ENCODE results near the gene TMEM272.
"Not testable (repeated sequence)": the region's sequence is repeated elsewhere in the genome, so short reads cannot be mapped to it uniquely, and the experiment has no call there.

The TMEM272 gene

DNA sequence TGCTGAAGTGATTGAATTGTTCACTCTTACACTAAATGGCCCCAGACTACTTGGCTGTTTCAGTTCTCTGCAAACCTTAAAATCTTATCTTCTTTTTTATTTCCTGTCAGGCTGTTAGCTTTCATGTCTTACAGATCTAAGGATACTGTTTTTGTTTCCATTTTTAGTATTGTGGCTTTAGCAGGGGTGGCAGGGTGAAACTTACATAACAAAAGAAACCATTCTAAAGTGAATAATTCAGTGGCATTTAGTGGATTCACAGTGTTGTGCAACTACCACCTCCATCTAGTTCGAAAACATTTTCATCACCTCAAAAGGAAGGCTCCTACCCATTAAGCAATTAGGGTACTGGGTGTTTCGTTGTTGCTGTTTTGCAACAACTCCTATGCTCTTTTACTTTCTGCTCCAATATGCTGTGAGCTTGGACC, 19.8 kb downstream of the TMEM272 start:
- DNase-seq (ENCODE audit: low spot score), result no peak

DNA sequence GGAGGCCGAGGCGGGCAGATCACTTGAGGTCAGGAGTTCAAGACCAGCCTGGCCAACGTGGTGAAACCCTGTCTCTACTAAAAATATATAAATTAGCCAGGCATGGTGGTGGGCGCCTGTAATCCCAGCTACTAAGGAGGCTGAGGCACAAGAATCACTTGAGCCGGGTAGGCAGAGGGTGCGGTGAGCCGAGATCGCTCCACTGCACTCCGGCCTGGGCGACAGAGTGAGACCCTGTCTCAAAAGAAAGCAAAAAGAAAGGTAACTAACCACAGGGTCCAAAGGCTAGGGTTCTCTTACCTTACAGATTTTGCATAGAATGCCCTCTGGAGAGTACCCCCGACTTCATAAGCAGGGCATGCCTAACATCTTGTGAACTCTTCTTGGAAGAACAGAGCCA, 20.3 kb downstream of the TMEM272 start:
- DNase-seq (ENCODE audit: low spot score), result not testable (repeated sequence)

DNA sequence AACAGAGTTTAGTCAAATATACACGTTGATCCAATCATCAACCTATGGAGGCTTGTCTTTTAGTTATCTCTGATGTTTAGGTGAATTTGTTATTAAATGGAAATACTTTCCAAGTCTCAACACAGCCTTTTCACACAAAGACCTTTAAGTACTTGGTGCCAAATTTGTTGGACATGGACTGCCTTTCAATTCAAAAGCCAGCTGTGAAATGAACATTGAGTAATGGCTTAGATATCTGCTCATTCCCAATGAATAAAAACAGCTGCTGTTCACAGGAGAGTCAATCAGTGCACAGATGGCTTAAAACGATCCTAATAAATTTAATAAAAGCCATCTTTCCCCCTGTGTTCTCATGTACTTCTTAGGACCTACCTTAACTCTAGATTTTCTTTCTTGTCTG, 21.1 kb downstream of the TMEM272 start:
- no peak for DNase-seq (ENCODE audit: low spot score)

DNA sequence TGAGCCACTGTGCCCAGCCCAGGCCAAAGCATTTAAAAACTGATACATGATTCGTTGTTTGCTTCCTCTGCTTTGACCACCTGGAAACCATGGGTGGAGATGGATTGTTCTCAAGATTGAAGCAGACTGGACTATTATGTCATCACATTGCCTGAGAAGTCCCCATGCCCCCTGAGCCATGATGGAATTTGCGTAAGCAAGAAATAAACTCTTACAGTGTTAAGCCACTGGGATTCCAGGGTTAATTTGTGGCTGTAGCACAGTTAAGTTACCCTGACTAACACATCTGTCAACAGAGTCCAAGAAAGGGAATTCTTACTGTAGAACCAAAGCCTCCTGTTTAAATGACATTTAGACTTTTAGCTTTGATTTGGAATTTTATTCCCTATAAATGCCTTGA, 21.6 kb downstream of the TMEM272 start:
- DNase-seq (ENCODE audit: low spot score), result no peak

DNA sequence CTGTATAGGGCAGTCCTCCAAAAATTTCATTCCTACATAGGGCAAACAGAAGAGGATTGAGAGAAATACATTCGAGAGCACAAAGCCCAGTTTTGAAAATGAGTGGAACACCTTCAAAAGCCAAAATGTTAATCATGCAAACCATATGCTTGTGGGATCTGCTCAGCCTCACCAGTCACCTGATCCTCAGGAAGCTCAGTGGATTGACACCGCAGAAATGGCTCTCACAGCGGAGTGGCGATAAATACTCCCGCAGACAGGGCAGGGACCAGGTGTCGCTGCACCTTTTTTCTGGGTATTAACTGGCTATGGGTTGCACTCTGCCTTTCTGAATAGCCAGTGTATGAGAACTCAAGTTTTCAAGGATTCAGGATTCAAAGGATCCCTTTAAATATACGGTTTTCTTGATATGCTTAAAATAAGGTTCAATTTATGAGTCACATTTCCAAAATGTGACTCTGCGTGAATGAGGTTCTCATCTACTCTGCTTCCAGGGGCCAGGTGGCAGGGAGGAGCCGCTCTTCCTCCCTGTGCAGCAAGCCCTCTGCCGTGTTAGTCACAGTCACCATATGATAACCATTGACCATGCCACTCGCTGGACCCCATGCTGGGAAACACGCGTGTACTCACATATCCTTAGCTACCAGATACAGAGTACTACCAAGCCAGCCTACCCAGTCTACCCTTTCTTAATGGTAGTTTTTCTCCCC, 22.7 kb downstream of the TMEM272 start:
- no peak for DNase-seq (ENCODE audit: low spot score)

DNA sequence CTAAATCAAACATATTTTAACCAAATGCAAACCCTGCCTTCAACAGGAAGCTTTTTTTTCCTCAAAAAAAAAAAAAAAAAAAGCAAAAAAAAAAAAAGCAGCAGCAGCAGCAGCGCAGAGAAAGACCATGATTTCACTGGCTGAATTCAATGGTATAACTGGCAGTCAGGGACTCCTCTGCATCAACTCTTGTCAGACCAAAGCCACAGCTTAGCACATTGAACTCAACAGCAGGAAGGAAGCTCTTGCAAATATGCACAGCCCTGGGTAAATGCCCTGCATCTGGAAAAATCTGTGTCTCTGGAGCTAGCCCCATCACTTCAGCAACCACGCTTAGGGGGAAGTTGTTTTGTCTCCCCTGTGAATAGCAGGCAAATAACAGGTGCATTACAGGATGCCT, 23.4 kb downstream of the TMEM272 start:
- no peak for DNase-seq (ENCODE audit: low spot score)

DNA sequence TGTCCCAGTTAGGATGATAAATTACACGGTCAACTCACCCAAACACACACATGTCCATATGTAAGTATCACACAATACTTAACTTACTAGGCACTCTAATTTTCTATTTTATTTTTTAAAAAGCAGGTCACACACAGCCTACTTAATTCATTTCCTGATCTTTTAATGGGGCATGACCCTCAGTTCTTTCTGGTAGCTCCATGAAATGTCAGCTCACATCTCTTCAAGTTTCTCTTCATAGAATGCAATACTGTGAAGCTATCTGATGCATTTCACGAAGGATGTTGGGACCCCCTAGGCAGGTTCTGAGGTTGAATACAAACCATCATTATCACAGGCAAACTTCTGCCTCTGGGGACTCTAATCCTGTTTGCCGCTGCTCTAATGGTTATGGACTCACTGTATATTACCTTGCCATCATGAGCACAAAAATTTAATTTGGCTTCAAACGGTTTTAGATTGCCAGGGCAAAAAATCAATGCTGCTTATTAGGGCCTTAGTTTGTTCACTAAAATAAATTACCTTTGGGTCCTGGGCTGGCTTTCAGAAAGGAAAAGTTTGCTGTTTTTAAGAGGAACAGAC, 24.9 kb downstream of the TMEM272 start:
- no peak for DNase-seq (ENCODE audit: low spot score)

DNA sequence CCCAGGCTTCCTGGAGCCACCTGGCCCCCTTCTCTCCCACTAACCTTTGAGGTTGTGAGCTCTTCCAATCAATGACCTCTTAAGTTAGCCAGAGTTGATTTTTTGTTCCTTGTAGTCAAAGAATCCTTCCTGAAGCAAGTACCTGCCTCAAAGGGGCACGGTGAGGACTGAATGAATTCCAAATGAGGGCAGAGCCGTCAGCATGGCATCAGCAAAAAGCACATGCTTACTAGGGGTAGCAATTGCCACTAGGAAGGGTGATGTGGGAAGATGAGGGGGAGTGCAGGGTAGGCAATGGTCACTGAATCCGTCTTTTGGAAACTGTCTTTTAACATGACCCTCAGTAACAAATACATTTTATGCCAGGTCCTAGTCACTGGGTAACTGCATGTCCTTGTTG, 25.4 kb downstream of the TMEM272 start:
- no peak for DNase-seq (ENCODE audit: low spot score)

DNA sequence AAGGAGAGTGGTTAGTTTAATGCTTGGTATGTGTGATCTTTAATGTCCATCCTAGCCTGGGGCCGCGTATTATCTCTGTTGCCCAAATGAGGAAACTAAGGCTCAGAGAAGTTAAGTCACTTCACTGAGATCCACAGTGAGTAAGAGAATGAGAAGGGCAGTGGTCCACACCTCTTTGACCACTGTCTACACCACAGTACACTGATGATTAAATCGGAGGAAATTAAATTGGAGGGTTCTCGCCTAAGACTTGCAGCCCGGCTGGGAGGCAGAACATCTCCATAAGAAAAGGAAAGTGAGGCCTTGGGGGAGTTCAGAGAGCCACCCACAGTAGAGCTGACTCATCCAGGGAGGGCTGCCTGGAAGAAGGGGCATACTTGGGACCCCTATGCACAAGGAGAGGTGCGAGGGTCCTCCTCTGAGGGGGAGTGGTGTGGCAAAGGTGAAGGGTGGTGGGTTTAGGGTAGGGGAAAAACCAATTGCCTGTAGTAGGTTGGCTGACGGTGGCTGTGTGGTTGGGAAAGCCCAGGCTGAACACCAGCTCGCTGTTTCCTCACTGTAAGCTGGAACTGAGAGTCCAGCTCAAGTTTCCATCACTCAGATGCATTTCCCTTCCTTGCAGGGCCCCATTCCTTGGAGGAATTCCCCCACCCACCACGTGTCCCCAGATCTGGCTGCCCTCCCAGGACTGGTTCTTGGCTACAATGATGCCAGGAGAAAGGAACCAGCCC, 26.0 kb downstream of the TMEM272 start:
- peak; percentile 28 for DNase-seq (ENCODE audit: low spot score)

DNA sequence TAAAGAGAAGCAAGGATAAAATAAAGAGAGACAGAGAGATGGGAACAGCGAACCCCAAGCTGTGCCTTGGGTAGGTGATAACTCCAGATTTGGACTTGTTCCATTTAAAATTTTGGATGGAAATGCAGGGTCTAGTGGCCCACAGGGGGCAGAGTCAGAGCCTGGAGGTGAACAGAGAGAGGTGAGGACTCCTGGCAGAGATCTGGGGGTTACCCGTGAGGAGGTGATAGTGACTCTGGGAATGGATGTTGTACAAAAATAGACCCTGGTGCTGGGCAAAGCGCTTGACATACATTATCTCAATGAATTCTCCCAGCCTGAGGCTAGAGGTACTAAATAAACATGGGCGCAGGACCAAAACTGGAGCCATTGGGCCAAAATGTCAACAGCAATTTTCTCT, 26.7 kb downstream of the TMEM272 start:
- DNase-seq (ENCODE audit: low spot score), result no peak

DNA sequence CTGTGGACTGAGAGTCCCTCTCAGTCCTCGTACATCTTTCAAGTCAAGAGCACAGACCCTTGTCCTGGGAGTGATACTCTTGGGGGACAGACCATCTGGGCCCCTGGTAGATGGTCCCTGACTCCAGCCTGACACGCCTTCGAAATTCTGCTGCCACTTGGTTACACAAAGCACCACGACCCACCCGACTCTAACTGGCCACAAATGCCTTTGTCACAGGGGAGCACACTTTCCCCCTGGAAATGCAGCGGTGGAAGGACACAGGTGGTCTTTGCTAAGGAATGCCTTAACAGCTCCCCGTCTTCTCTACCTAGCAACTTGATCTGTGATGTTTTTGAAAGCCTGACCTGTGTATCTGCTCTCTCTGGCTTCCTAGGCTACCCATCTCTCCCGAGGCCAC, 27.3 kb downstream of the TMEM272 start:
- DNase-seq (ENCODE audit: low spot score), result no peak

DNA sequence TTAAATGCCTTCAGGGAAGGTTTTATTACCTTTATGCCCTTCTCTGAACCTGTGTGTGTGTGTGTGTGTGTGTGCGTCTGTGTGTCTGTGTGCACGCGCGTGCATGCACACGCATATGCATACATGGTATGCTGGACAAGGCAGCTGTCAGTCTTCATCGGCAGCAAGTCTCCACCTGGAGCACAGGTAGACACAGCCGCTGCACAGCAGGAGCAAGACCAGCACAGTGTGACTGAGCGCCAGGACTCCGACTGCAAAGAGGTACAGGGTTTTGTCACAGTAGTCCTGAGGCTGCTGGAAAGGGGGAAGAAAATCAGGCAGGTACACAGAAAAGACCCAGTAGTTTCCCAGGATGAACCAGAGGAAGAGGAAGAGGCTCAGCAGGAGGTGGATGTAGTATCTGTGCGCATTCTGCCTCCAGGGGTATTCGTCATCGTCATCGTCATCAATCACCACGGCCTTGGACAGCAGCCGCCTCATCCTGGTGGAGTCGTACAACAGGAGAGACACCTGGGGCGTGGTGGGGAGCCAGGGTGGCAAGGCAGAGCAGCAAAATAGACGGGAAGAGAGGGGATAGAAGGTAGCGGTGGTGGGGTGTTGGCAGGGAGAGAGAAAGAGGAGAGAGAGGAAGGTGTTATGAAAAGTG, 28.2 kb downstream of the TMEM272 start:
- DNase-seq (ENCODE audit: low spot score), result no peak

DNA sequence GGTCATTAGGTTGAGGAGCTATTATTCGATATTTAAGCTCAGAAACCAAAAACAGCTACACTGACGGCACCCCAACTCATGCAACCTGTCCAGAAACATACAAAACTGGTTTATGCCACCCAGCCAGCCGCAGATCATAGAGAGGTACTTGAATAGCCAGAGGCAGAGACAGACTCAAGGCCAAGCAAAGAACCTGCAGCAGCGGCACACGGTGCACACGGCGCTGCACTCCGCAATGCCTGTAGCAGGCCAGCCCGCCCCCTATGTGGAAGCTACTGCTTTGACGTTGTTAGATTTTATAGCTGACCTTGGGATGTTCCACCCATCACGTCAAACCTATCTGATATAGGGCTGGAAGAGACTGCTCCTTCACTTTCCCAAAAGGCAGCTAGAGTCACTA, 29.1 kb downstream of the TMEM272 start:
- DNase-seq (ENCODE audit: low spot score), result no peak

DNA sequence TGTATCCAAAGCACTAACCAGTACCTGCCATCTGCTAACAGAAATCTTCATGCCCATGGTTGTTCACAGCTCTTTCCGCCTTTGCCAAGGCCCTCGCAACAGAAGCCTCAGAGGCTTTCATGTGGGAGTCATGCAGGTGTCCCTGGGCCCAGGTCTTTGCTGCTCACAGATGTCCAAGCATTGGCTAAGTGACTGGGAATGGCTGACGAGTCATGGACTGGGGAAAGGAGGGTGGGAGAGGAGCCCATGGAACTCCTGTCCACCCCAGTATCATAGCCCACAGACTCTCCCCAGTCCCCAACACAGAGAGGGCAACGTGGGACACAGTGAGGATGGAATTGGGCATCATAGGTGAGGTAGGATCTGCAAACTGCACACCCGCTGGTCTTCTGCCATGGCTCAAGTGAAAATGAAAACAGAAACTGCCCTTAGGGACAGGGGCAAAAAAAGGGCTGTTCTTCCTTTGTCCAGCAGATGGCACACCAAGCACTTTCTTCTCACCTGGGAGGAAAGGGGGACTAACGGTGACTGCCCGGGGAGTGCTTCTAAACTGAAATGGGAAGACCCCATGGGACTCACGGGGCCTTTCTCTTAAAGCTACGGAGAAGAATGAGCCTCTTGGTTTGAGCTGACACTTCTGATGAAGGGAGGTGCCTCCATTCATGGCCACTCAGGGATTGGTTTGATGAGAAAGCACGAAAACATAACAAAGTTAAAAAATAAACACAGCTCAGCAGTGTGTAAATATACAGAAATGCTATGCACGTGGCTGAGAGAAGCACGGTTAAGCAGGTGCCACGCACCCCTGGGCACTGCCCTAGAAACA, 29.9 kb downstream of the TMEM272 start:
- DNase-seq (ENCODE audit: low spot score), result peak; percentile 68

DNA sequence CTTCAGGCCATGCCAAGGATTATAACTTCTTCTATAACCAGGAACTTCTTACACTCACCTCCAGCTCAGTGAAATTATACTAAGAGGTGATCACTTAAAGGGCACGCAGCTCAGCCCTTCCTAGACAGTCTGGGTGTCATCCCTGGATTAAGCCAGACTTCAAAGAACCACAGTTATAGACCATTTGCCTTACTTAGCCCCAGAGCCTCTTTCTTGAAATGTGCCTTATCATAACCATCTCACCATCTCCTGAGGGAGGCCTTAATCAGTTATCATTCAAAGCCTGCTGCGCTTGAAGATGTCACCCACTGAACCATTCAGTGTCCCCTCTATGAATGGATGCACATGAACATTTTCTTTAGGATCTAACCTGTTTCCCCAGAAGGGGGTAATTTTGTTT, 30.9 kb downstream of the TMEM272 start:
- no peak for DNase-seq (ENCODE audit: low spot score)

DNA sequence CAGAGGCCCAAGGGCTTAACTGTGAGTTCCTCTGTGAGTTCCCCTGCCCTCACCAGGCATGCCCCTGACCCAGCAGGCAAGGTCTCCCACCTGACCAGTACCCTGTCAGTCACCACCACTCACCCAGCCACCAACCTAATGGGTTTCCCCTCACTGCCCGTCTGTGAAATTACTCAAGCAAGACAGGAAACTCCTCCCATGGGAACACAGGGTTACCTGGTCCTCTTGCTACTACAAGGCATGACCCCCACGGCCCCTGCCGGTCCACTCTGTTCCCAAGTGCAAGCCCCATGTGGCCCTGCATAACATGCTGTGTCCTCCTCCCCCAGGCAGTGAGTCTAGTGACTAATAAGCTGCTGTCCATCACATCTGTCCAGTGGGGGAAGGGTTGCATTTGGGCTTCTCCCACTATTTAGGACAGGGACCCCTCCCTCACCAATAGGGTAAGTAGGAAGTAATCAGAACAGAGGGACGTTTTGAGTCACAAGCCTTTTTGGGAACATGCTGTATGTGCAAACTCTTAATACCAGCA, 33.0 kb downstream of the TMEM272 start:
- DNase-seq (ENCODE audit: low spot score), result no peak

DNA sequence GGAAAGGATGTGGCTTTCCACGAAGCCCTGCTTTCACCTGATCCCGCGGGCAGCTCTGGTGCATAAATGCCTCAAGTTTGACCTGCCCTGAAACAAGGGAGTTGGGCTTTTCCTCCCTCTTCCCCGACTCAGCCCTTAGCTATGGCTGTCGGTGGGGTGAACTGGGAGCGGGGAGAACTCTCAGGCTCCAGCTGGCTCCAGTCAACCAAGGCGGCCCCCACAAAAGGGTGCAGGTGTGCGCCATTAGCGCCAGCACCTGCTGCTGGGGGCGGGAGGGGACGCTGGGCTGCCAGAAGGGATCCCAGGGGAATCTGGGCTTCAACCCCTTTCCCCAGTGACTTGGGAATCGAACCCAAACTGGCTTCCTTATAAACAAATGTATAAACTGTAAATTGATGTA, 33.9 kb downstream of the TMEM272 start:
- DNase-seq (ENCODE audit: low spot score), result no peak

DNA sequence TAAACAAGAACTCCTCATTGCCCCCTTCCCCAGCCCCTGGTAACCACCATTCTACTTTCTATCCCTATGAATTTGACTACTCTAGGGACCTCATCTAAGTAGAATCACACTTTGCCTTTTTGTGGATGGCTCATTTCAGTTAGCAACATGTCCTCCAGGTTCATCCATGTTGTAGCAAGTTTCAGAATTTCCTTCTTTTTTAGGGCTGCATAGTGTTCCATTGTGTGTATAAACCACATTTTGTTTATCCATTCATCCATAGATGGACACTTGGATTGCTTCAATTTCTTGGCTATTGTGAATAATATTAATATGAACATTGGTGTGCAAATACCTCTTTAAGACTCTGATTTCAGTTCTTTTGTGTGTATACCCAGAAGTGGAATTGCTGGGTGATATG, 36.2 kb downstream of the TMEM272 start:
- DNase-seq (ENCODE audit: low spot score), result no peak

DNA sequence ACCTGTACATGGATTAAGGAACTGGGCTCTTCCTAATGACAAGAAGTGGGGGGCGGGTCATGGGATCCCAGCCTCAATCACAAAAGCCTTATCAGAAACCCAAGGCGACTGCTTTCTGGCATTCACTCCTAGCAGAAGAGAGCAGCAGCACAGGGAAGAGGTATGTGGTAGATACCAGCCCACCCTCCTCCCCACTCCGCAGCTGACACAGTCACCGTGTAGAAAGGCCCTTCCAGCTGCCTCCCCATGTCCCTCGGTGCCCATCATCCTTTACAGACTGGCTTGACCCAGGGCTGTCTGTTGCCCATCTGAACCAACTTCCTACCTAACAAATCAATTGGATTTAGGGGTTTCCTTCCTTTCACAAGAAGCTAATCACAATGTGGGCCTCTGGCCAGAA, 37.9 kb downstream of the TMEM272 start:
- no peak for DNase-seq (ENCODE audit: low spot score)

DNA sequence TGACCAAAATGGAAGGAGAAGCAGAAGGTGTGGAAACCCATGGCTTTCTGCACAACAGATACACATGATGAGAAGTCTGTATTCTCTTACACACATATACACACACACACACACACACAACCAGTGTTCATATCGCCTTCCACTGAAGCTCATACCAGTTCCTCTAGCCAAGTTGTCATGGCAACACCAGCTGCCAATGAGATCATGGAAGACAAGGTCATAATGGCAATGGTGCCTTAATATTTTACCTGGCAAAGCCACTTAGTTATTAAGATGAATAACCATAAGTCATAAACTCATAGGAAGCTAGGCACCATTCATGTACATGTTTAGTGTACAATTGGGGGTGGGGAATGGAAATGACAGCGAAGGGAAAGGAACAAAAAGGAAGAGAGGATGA, 38.4 kb downstream of the TMEM272 start:
- no peak for DNase-seq (ENCODE audit: low spot score)

DNA sequence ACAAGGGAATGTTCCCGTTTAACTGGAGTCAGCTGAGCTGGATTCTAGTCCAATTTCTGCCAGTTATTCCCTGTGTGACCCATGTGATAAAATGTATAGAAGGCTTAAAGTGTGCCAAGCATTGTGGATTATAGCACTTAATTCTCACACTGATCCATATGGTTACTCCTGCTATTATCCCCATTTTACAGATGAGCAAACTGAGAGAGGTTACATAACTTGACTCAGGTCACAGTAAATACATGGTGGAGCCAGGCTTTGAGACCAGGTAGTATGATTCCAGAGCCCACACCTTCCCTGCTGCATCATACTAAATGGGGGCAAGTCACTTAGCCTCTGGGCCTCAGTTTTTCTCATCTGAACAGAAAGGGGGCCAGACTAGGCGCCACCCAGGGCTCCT, 39.1 kb downstream of the TMEM272 start:
- DNase-seq (ENCODE audit: low spot score), result no peak

DNA sequence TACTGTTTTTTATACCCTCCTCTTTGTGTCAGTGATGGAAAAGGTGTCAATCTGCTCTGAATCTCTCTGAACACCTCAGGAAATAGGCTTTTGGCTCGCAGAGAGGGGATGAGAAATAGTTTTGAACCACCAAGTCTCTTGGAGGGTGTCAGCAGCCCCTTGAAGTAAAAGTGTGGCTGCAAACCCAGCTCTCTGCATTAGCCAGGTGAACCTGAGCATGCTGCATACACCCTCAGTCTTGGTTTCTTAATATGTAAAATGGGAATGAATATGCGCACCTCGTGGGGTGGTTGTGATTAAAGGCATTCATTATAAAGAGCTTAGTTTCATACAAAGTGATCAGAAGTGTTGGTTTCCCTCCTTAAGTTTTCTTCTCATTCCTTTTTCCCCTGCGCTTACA, 39.7 kb downstream of the TMEM272 start:
- no peak for DNase-seq (ENCODE audit: low spot score)
